ENCODE data around the gene LDHAL6B.

The LDHAL6B gene

DNA sequence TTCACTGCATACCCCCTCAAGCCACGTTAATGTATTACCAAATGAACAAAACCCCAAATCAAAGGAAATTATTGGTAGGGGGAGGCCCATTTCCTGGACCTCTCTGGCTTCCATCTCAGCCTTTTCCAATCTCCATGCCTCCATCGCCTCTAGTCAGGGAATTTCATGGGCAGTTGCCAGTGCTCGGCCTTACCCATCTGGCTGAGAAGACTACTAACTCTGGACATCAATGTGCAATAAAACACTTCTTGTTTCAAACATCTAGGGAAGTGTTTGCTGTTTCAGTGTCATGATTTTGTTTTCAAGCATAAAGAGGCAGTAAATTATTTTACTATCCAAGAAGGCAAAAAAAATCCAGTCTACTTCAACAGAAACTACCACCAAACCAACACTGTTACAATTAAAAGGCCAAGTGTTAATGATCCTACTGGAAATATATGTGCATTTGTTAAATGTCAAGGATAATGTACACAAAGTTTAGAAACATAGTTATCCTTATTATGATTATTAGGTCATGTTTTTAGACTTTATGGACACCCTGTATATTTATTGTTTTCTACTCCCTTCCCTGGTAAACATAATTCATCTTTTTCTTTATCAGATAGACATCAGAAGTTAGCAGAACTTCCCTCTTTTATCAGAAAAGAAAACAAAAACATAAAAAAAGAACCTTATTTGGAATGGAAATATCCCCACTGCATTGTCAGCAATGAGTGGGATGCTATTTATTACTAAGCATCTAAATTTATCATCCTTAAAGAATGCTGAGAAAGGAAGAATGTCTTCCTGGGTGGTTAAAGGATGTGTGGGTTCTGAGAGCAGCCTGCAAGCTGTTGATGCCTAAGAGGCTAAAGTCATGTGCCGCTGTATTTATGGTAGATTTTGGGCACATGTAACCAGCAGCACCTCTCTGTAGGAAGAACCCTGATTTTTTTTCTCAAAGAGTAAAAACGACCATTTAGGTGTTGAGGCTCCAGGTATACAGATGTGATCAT lies 15.2 kb downstream of the LDHAL6B start:
- no peak for DNase-seq

DNA sequence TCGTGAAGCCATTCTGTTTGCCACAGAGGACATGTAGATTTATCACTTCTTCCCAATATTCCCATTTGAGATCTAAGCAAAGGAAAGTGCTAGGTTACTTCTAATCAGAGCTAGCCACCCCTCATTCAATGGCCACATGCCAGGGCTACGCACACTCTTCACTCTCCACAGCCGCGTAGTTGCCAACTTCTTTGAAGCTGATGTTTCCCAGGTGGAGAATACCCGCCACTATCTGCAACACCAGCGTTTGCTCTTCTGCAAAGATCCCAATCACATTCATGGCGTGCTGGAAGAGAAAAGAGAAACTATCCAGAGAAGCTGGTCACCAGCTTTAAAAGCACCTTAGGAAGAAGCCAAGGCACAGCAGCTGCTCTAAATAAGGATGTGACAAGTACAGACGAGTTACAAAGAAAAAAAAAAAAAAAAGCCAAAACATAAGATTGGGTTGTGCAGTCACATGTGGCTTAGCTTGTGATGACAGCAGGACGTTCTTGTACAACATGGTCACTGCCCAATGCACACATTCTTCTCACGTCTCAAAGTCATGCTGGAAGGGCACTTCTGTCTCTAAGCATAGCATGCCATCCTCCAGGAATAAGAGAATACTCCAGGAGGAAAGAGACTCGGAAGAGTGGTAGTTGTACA lies 16.4 kb downstream of the LDHAL6B start:
- no peak for DNase-seq

DNA sequence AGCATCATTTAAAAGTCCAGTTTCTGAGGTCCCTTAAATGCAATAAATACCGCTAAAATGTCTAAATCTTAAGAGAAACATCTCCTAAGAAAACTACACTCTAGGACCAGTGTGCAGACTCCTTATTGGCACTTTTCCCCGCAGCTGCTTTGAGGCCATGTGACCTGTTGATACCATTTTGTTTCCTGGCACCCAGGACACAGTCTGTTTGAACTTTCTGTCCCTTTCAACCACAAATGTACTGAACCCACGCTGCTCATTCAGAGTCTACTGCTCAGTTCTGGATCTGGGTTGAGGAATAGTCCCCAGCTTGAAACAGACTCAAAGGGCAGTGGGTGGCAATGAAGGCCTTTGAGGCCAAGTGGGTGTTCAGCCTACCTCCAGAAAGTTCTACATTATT lies 17.1 kb downstream of the LDHAL6B start:
- DNase-seq = no peak

DNA sequence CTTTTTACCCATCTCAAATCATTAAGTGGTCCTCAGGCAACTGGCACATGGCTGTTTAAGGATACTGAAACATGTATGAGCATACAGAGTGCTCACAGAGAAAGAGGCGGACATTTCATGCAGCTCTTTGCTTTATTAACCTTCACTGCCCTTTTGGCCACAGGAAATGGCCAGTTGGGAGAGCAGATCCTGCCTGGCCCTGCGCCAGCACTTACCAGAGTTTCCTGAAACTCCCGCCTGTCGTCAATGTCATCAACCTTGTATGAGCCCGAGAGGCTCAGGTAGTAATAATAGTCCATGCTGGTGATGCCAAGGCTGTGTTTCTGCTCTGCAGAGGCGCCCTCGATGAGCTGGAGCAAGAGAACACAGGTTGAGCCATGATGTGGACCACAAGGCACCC lies 17.8 kb downstream of the LDHAL6B start:
- DNase-seq = no peak

DNA sequence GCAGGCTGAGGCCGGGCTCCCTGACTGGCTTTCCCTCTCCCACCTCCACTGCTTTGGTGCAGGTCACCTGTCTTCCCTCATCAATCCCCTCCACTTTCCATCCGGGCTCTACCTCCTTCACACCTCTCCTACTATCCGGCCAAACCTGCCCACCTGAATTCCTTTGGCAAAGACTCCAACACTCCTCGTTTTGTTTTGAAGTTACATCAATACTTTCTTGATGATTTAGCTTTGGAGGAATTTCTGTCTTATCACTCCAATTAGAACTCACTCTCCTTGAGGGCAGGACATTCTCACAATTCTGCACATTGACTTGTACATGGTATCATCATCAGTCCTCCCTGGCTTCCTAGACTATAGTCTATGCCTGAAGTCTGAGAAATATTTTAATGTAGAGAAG lies 20.4 kb downstream of the LDHAL6B start:
- no peak for DNase-seq

DNA sequence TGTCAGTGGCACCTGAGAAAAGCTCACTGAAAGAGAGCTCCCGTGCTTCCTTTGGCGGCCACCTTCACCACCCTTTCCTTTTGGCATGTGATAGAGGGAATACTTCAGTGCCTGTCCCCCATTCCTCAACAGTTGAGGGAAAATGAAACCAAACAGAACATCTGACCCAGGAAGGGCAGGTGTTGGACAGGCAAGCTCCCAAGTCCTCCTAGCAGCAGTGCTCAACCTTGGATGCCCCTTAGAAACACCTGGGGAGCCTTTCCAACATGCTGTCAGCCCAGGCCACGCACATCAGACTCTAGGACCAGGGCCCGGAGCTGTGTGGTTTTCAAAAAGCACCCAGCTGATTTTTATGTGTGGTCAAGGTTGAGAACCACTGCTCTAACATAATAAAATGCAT lies 22.4 kb downstream of the LDHAL6B start:
- DNase-seq = no peak

DNA sequence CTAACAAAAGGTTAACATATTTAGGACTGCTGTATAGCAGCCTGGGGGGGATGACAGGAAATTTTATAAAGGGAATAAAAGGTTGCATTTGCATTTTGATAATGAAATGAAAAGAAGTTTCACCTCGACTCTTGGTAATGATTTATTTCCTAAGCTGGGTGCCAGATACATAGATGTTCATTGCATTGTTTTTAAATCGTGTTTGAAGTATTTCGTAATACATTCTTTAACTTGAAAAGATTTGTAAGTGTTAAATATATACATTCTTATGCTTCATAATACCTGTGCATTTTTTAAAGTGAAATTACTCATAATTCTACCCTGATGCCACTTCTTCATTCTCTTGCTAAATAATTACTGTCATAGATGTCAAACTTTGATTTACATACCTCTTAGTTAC lies 22.8 kb downstream of the LDHAL6B start:
- DNase-seq = no peak

DNA sequence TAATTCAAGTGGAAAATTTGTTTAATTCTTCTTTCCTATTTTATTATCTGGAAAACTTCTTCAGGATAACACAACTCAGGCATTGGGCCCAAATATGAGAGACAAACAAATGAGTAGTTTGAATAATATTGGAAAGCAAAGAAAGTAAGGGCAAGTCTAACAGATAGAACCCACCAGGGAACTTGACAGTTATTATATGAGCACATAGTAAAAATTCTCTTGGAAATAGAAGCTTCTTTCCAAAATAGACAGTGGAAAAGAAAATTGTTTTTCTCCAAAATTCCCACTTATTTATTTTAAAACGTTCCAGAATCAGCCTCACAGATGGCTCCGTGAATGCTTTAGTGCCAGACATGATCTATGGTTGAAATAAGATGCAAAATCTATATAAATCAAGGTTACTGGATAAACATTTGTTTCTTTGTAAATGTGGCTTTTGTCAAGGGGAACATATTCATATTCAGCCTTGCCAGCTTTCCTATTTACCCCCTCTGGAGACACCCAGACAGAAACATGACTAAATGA lies 23.9 kb downstream of the LDHAL6B start:
- DNase-seq = no peak

DNA sequence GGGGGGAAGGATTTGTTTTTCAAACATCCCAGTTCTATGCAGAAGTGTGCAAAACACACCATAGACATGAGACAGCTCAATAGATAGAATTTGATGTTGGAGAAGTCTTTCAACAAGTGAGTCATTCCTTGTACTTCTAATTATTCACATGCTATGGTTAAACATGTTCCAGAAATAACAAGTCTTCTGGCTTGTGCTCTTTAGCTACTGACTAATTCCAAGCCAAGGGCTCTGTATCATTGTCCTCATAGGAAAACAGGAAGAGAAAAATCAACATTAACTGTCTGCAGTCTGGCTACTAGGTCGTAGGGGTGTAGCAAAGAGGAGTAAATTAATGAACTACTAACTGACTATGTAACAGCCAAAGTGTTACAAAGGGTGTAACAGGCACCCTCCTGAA lies 25.8 kb downstream of the LDHAL6B start:
- no peak for DNase-seq

DNA sequence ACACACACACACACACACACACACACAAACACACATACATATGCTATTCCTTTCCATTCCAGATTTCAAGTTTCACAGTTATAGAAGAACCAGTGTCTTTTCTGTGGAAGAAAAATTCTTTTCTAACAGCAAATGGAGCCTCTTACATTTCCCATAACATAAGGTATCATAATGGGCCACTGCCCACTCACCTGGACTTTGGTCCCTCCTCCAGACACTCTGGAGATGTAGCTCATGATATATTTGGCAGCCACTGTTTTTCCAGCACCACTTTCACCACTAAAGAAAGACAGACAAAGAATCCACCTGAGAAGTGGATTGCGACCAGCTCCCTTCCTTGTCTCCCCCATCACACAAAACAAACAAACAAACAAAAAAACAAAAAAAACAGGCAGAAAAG lies 29.8 kb downstream of the LDHAL6B start:
- DNase-seq = no peak

DNA sequence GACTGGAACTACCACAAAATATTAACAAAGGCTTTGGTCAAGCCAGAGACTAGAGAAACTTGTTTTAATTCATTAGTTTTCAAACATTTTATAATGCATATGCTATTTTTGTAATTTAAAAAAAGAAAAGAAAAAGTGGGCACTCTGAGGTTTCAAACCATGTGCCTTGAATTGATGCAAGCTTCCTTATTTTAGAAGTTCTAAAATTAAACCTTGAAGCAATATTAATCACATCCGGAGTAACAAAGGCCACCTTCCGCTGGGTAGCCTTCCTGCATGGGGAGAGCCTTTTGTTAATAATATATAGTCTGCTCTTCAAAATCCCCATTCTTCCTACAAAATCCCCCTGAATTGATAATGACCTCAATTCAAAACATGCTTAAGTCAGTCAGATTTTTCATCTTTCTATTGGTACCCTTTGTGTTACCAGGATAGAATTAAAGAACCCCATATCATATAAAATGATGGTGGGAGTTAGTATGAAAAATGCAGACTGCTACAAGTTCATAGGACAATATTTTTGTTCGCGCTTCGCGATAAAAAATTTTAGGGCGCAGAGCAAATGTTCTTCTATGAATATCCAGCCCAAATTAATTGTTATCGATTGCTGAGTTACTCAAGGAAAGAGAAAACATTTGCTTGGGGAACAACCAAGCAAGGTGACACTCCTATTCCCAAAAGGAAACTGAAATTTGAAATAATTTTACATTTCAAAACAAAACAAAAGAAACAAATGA lies 30.6 kb downstream of the LDHAL6B start:
- DNase-seq = no peak

DNA sequence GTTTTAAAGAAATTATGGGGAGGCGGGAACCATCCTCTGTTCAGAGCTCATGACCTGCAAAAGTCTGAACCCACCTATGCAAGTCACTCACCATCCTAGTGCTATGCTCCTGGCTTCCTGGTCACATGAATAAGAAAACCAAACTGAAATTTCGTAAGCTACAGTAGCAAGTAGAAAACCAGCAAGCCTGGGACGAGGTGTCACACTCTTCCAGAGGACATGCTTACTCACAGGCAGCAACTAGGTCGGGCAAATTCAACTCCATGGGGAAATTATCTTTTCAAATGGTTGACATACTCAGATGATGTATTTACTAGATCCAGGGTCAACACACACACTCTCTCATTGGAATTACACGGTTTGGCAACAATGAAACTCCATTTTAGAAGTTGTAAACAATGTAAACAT lies 31.3 kb downstream of the LDHAL6B start:
- no peak for DNase-seq

DNA sequence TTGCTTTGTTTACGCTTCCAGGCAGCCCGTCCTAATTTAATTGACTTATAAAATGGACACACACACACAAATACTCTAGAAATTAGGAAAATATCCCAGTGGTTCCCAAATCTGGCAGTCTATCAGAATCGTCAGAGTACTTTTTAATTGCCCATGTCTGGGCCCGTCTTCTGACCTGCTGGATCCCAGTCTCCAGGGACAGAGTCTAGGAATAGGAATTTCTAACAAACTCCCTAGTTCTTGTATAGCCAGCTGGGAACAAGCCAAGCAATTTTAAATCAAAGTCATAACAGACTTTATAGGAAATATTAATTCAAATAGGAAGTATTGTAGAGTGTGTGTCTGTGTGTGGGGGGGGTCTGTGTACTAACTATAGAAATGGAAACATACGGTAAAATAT lies 33.4 kb downstream of the LDHAL6B start:
- DNase-seq = no peak

DNA sequence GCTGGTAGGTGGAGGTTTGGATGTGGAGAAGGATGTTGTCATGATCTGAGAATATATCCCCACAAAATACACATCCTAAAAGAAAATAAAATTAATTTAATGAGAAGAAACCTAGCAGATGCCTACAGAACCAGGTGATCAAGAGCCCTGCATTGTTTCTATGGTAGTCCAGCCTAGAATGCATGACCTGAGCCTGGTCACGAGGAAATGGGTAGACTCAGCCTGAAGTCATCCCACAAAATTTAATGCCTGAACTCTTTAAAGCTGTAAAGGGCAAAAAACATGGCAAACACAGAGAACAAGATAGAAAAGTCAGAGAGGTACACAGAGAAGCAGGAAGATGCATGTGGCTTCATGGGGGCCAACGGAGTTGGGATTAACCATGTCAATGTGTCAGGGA lies 36.0 kb downstream of the LDHAL6B start:
- DNase-seq = no peak

DNA sequence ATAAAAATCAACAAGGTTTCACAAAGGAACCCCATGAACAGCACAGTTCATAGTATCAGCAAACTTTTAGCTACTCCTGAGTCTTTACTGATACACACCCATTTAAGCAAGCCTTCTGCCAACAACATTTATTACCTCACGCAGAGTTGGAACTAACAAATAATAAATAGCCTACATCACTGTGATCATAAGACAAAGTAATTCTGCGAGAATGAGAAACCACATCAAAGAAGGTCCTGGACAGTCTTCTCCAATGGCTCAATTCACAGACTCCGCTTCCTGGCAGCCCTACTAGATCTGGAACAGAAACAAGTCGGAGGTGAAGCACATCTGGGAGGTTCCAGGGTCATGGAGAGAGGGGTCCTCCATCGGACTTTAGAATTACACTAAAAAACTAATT lies 37.0 kb downstream of the LDHAL6B start:
- no peak for DNase-seq

DNA sequence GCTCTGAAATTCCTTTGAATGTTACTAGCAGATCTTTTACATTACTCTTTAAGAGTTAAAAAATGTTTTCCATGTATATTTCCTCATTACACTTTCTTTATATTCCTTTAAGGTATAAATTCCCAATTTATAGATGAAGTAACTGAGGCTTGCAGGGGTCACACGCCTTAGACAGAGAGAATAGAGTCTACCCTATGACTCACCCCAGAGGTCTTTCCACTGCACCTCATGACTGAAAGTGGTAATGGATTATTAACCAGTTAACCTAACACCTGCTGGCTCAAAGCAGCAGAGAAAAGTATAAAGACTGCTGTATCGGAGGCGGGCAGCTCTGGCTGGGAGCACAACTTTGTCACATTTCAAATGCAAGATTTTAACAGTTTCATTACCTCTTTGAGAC lies 37.7 kb downstream of the LDHAL6B start:
- no peak for DNase-seq

DNA sequence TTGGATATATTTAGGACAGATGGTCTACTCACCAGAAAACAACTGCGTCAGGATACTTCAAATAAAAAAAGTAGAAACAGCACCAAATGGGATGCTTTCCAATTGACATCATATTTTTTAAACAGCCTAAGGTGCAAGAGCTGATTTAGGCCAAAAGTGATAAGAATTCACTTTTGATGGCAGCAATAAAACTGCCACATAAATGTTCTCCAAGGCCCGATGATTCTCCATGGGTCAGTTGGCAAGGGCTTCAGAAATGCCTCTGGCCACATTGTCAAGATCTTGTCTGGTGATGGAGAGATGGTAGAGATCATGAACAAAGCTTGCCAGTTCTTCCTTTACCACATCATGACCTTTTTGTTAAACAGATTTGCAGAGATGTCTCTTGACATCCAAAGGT lies 38.9 kb downstream of the LDHAL6B start:
- DNase-seq = no peak

DNA sequence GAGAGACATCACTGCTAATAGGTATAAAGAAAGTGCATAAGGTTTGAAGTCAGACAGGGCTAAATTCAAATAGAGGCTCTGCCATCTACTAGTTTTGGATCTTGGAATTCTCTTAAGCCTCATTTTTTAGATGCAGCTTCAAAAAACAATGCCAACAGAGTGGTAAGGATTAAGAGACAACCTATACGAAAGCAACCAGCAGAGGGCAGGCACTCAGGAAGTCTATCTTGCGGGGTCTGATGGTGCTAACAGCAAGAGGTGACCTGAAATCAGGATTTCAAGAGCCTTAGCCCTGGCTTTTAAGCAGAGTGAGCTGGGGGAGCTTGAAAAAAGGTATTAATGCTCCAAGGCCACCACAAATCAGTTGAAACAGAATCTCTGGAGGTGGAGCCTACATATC lies 40.7 kb downstream of the LDHAL6B start:
- DNase-seq = peak; percentile 36

DNA sequence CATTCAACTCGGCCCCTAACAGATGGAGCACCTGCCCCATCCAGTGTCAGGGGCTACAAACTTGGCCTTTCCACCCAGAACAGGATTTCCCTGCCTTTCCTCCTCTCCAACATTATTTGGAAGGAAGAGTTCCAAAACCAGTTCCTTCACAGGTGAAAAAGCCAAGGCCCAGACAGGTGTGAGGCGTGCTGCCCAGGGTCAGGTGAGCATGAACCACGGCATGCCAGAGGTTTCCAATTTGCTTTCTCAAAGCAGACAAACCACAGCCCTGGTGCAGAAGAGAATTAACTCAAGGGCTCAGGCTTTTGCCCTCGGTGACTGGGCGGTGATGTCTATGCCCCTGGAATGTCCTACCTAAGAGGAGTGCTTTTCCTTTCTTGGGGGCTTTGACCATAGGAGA lies 43.2 kb downstream of the LDHAL6B start:
- no peak for DNase-seq

DNA sequence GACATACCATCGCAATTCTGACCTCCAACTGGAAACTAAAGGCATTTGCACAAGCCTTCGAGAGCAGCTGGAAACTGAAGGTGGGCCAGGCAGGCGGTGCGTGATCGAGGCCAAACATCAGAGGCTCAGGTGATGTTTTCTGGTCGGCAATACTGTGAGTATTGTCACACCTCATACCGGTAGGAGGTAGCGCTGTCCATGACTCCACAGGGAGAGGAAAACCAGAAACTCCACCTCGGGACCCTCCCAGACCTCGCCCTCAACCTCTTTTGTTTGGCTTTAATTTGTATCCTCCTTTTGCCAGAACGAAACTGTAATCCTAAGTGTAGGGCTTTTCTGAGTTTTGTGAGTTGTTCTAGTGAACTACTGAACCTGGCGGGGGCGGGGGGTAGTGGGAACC lies 43.6 kb downstream of the LDHAL6B start:
- DNase-seq = no peak

DNA sequence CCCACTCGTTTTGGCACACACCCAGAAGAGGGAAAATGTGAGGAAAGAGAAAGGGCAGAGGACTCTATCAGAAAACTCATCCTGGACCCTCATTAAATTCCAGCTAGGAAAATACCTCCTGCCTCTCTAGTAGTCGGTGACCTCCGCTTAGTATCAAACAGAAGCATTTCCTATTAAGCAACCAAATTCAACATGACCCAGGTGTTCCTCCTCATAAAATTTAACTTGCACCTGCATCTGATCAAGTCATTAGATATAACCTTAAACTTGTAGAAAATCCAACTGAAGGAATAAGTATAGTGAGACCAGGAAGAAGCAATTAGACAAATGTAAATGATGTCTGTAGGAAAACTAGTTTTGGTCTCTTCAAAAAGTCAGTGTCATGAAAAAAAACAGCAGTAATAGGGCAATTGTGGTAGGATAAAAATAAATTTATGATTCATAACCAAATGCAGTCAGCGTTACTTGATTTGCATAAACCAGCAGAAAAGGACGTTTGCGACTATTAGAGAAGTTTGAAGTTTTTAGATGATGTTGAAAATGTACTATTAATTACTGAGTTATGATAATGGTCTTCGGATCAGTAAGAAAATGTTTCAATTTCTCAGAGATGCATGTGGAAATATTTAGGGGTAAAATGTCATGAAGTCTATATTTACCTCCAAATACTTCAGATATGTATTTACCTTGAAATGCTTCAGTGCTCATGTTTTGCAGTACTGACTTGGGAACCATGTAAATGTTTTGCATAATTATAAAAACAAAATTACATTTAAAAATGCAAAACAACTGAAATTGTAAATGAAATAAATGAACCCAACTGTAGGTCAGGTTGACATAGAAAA lies 44.6 kb downstream of the LDHAL6B start:
- DNase-seq = no peak

DNA sequence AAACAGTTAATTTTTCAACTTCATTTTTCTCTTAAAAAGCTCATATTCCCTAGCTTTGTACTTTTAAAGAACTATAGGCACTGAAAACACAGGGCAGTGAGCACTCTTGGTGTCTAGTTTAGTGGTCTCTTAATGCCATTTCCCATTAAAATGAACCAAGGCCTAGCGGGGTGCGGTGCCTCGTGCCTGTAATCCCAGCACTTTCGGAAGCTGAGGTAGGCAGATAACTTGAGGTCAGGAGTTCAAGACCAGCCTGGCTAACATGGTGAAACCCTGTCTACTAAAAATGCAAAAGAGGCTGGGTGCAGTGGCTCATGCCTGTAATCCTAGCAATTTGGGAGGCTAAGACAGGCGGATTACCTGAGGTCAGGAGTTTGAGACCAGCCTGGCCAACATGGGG lies 45.5 kb downstream of the LDHAL6B start:
- no peak for DNase-seq
